H1 (cell line): ENCODE measurements around the gene ZFR.

Experiments used
- CTCF ChIP-seq, 3 experiments: IDR thresholded peaks; 1 replicate in 2 of 3; 2 replicates in 1 of 3; pipeline versions ENCODE4 v1.5.1 to v1.6.1; 2011; ENCODE audit warnings: low read length in 3 of 3, mild to moderate bottlenecking in 3 of 3, inconsistent platforms in 2 of 3, low read depth in 1 of 3, moderate library complexity in 1 of 3; ENCODE audit not compliant: insufficient read depth in 1 of 3; ENCODE audit errors: control extremely low read depth in 1 of 3
- E2F6 ChIP-seq: IDR thresholded peaks from 2 replicates; pipeline ENCODE4 v1.6.1; 2012; ENCODE audit warnings: inconsistent platforms
- HDAC6 ChIP-seq: IDR thresholded peaks from one replicate; pipeline ENCODE4 v1.7.1; 2012; ENCODE audit warnings: low read depth, mild to moderate bottlenecking, inconsistent platforms, low read length, moderate library complexity
- MAFK ChIP-seq: IDR thresholded peaks from 2 replicates; pipeline ENCODE4 v1.6.1; 2012; ENCODE audit warnings: low read depth, mild to moderate bottlenecking, improper control_type of control experiment, low read length
- MAX ChIP-seq: IDR thresholded peaks from 2 replicates; pipeline ENCODE4 v1.6.1; 2012; ENCODE audit warnings: inconsistent platforms
- POLR2A ChIP-seq, 2 experiments: IDR thresholded peaks; 1 replicate in 1 of 2; 2 replicates in 1 of 2; pipeline ENCODE4 v1.6.1; 2011; ENCODE audit warnings: low read depth in 2 of 2, low read length in 2 of 2, mild to moderate bottlenecking in 2 of 2; ENCODE audit errors: control extremely low read depth in 1 of 2
- SP2 ChIP-seq: IDR thresholded peaks from 2 replicates; pipeline ENCODE4 v1.6.1; 2012; ENCODE audit warnings: mild to moderate bottlenecking, low read length, inconsistent platforms
- TCF12 ChIP-seq: IDR thresholded peaks from 2 replicates; pipeline ENCODE4 v1.6.1; 2011; ENCODE audit warnings: low read depth, mild to moderate bottlenecking, low read length

- TF ChIP-seq TCF12, result no peak
- TF ChIP-seq CTCF (IDR thresholded peaks at IDR 0.05; ENCODE audit: control extremely low read depth in 1 of 3, insufficient read depth in 1 of 3, low read depth in 1 of 3, low read length in 3 of 3), result no peak
- TF ChIP-seq POLR2A (IDR thresholded peaks at IDR 0.05; ENCODE audit: control extremely low read depth in 1 of 2, low read depth in 2 of 2, low read length in 2 of 2), result no peak
- TF ChIP-seq MAFK, result no peak
- no peak for TF ChIP-seq HDAC6
- TF ChIP-seq MAX, result no peak
- no peak for TF ChIP-seq SP2
- TF ChIP-seq E2F6, result no peak
These were observed 17.0 kb upstream of the ZFR start for GRCh38 chr5:32461441-32462120.
